Endothelial cell of umbilical vein (primary cell): Measurements from ENCODE around the gene CD19.

Experiments used
- CTCF ChIP-seq, 2 donors: IDR thresholded peaks; 1 replicate in 1 of 2; 2 replicates in 1 of 2; pipeline ENCODE4 v1.5.1; 2011; ENCODE audit warnings: low read length in 2 of 2, mild to moderate bottlenecking in 2 of 2, moderate library complexity in 2 of 2, control low read depth in 1 of 2, inconsistent platforms in 1 of 2, low read depth in 1 of 2; ENCODE audit not compliant: insufficient read depth in 1 of 2; ENCODE audit errors: extremely low read depth in 1 of 2
- JUN ChIP-seq: IDR thresholded peaks from 2 replicates; pipeline ENCODE4 v1.6.1; 2011; ENCODE audit warnings: borderline replicate concordance, low read depth; ENCODE audit not compliant: insufficient read length, insufficient read depth
- MYC ChIP-seq: IDR thresholded peaks from one replicate; pipeline ENCODE4 v1.6.1; 2011; ENCODE audit warnings: mild to moderate bottlenecking, low read depth, low read length
- POLR2A ChIP-seq: IDR thresholded peaks from 2 replicates; pipeline ENCODE4 v1.6.1; 2012; ENCODE audit warnings: low read depth, mild to moderate bottlenecking, control low read depth, low read length
- POLR2AphosphoS5 ChIP-seq: IDR thresholded peaks from 2 replicates; pipeline ENCODE4 v1.6.1; 2012; ENCODE audit warnings: low read depth, mild to moderate bottlenecking, control low read depth, low read length, moderate library complexity; ENCODE audit not compliant: insufficient read depth

- TF ChIP-seq CTCF (IDR thresholded peaks at IDR 0.05; ENCODE audit: extremely low read depth in 1 of 2, insufficient read depth in 1 of 2, low read depth in 1 of 2, low read length in 2 of 2) (no peak), POLR2AphosphoS5 (no peak), POLR2A (no peak), MYC (no peak), JUN (no peak)
Measured at GRCh38 chr16:28935346-28935745, 3.6 kb downstream of the CD19 start.
